GM19239 (cell line): ENCODE results near the gene PPP1R12B.
"Not testable (repeated sequence)": the region's sequence is repeated elsewhere in the genome, so short reads cannot be mapped to it uniquely, and the experiment has no call there.

Experiments used
- DNase-seq: peaks from one replicate; pipeline ENCODE4 v3.0.0; 2011; ENCODE audit warnings: low spot score; ENCODE audit not compliant: insufficient read length
- FAIRE-seq: peaks from 2 replicates; lab custom pipeline; 2011; peaks lifted over from hg19 to GRCh38; lab: Jason Lieb, UNC

The PPP1R12B gene

GRCh38 chr1:202589190-202589930, 240.9 kb downstream of the PPP1R12B start:
- no peak for FAIRE-seq
- DNase-seq: no peak

- DNase-seq (no peak), FAIRE-seq (no peak)
These were observed 241.6 kb downstream of the PPP1R12B start for GRCh38 chr1:202590126-202590525.

GRCh38 chr1:202590975-202591411, 242.5 kb downstream of the PPP1R12B start:
- DNase-seq (no peak), FAIRE-seq (no peak)

GRCh38 chr1:202591515-202591914, 243.0 kb downstream of the PPP1R12B start:
- DNase-seq: no peak

GRCh38 chr1:202592146-202592545, 243.6 kb downstream of the PPP1R12B start:
- no peak for DNase-seq
- FAIRE-seq: no peak

More at GRCh38 chr1:202591515-202591914, 243.0 kb downstream of the PPP1R12B start:
- no peak for FAIRE-seq

- DNase-seq (no peak), FAIRE-seq (no peak)
These were observed 245.3 kb downstream of the PPP1R12B start for GRCh38 chr1:202593845-202594244.

- FAIRE-seq: no peak
- no peak for DNase-seq
These were observed 248.1 kb downstream of the PPP1R12B start for GRCh38 chr1:202596638-202597037.

GRCh38 chr1:202597090-202597761, 248.7 kb downstream of the PPP1R12B start:
- FAIRE-seq (no peak), DNase-seq (no peak)

GRCh38 chr1:202599669-202600431, 251.4 kb downstream of the PPP1R12B start:
- peak; percentile 4 for FAIRE-seq

GRCh38 chr1:202600432-202601041, 252.0 kb downstream of the PPP1R12B start:
- no peak for DNase-seq
- no peak for FAIRE-seq

More at GRCh38 chr1:202599669-202600431, 251.4 kb downstream of the PPP1R12B start:
- DNase-seq: peak; percentile 58

GRCh38 chr1:202603435-202603834, 254.9 kb downstream of the PPP1R12B start:
- FAIRE-seq: no peak
- DNase-seq: no peak

- no peak for FAIRE-seq
- no peak for DNase-seq
These were observed 257.0 kb downstream of the PPP1R12B start for GRCh38 chr1:202605515-202605914.

GRCh38 chr1:202612036-202612435, 263.5 kb downstream of the PPP1R12B start:
- not testable (repeated sequence) for FAIRE-seq, DNase-seq

- FAIRE-seq: no peak
- no peak for DNase-seq
These were observed 265.1 kb downstream of the PPP1R12B start for GRCh38 chr1:202613571-202613970.

GRCh38 chr1:202614363-202615207, 266.1 kb downstream of the PPP1R12B start:
- not testable (repeated sequence) for DNase-seq, FAIRE-seq

GRCh38 chr1:202615208-202615500, 266.7 kb downstream of the PPP1R12B start:
- DNase-seq, FAIRE-seq: not testable (repeated sequence)

- peak; percentile 39 for DNase-seq
- FAIRE-seq: peak; percentile 83
These were observed 267.2 kb downstream of the PPP1R12B start for GRCh38 chr1:202615501-202616354.

GRCh38 chr1:202616355-202616915, 267.9 kb downstream of the PPP1R12B start:
- DNase-seq (no peak), FAIRE-seq (no peak)
